ENCODE measurements around the gene GHR.

The GHR gene

GRCh38 chr5:42545038-42545437 is 121.8 kb downstream of the GHR start:
- Histone ChIP-seq H3K27ac (ENCODE audit: low read length) (no peak overlapping the region), H3K9me3 (ENCODE audit: control insufficient read depth in 1 of 2, low read length in 2 of 2) (no peaks in the 10 kb centered on the region), H3K27me3 (ENCODE audit: low read depth, low read length) (no peaks in the 10 kb centered on the region), H3K4me1 (ENCODE audit: control insufficient read depth in 1 of 2, insufficient read depth in 2 of 2, low read length in 2 of 2) (no peaks in the 10 kb centered on the region), H3K36me3 (ENCODE audit: control insufficient read depth in 1 of 2, insufficient read depth in 2 of 2, low read length in 2 of 2) (no peaks in the 10 kb centered on the region), H3K4me3 (ENCODE audit: low read depth in 1 of 2, low read length in 2 of 2) (no peak overlapping the region)

DNA sequence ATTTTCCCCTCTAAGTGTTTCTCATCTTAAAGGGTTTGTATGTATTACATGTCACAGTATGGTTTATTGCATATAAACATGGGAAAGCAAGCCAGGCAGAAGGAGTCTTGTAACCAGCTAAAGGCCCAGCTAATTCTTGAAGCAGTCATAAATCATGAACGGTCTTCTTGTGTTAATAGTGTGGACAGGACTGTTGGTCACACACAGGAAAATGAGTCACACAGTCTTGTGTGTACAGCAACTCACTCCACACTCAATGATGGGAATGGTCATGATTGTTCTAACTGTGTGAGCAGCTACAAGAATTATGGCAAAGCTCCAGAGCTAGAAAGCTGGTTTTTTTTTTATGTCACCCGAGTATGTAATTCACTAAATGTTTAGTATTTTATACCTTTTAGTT is 123.9 kb downstream of the GHR start:
- no peaks in the 10 kb centered on the region for H3K36me3 ChIP-seq (ENCODE audit: control insufficient read depth in 1 of 2, insufficient read depth in 2 of 2, low read length in 2 of 2)
- H3K27ac ChIP-seq (ENCODE audit: low read length) = no peak overlapping the region
- no peaks in the 10 kb centered on the region for H3K4me1 ChIP-seq (ENCODE audit: control insufficient read depth in 1 of 2, insufficient read depth in 2 of 2, low read length in 2 of 2)
- no peaks in the 10 kb centered on the region for H3K9me3 ChIP-seq (ENCODE audit: control insufficient read depth in 1 of 2, low read length in 2 of 2)
- no peaks in the 10 kb centered on the region for H3K27me3 ChIP-seq (ENCODE audit: low read depth, low read length)
- H3K4me3 ChIP-seq (ENCODE audit: low read depth in 1 of 2, low read length in 2 of 2) = no peak overlapping the region

DNA sequence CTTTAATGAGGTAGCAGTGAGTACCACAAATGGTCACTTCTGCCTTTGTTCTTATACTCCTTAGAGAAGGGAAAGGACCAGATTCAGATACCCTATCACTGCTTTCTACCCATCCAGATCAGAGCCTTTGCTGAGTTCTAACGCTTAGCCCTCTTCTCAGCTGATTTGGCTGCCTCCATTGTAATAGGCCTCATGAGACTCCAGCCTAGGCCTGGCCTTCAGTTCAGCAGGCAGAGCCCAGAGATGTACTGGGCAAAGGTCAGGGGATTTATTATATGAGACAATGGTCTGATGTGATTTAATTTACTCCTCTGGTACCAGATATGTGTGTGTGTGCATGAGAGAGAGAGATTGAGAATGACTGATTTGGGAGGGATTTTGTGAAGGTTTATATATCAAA is 124.7 kb downstream of the GHR start:
- H3K4me1 ChIP-seq (ENCODE audit: control insufficient read depth in 1 of 2, insufficient read depth in 2 of 2, low read length in 2 of 2) = no peaks in the 10 kb centered on the region
- no peaks in the 10 kb centered on the region for H3K36me3 ChIP-seq (ENCODE audit: control insufficient read depth in 1 of 2, insufficient read depth in 2 of 2, low read length in 2 of 2)
- H3K27ac ChIP-seq (ENCODE audit: low read length) = no peak overlapping the region
- H3K4me3 ChIP-seq (ENCODE audit: low read depth in 1 of 2, low read length in 2 of 2) = no peak overlapping the region
- H3K27me3 ChIP-seq (ENCODE audit: low read depth, low read length) = no peaks in the 10 kb centered on the region
- H3K9me3 ChIP-seq (ENCODE audit: control insufficient read depth in 1 of 2, low read length in 2 of 2) = no peaks in the 10 kb centered on the region

DNA sequence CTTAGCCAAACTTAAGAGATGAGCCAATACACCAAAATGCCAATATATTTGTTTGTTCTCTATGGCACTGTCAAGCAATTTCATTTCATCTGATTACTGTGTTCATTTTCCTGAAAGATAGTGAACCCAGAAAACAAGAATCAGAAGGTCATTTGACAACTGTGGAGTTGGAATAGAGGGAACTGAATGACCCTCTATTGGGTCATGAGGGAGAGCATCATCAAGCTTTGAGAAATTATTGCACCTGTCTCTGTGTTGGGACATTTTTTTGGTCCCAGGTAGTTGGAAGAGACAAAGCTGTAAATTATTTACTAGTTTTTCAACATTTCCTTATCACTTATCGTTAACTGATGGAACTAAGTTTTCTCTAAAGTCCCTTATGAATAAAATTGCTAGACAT is 129.4 kb downstream of the GHR start:
- H3K4me3 ChIP-seq (ENCODE audit: low read depth in 1 of 2, low read length in 2 of 2) = no peak overlapping the region
- H3K36me3 ChIP-seq (ENCODE audit: control insufficient read depth in 1 of 2, insufficient read depth in 2 of 2, low read length in 2 of 2) = no peaks in the 10 kb centered on the region
- H3K4me1 ChIP-seq (ENCODE audit: control insufficient read depth in 1 of 2, insufficient read depth in 2 of 2, low read length in 2 of 2) = no peaks in the 10 kb centered on the region
- H3K9me3 ChIP-seq (ENCODE audit: control insufficient read depth in 1 of 2, low read length in 2 of 2) = no peaks in the 10 kb centered on the region
- no peaks in the 10 kb centered on the region for H3K27me3 ChIP-seq (ENCODE audit: low read depth, low read length)
- H3K27ac ChIP-seq (ENCODE audit: low read length) = no peak overlapping the region

GRCh38 chr5:42553461-42553860 is 130.2 kb downstream of the GHR start:
- H3K27ac ChIP-seq (ENCODE audit: low read length) = no peak overlapping the region

DNA sequence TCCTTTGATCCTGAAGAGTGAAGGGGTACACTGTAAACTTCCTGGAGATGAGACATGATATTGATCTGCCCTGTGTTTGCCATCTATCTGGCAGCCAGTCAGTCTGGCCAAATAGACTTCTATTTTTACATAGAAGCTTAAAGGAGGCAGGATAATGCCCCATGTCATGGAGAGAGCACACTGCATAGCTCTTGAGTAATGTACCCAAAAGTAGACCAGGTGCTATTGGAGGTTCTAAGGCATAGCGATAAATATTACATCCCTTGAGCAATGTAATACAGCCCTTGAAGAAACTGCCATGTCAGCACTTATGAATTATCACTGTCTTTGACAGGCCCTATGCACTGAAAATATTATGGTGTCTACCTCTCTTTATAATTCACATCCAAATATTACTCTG is 131.8 kb downstream of the GHR start:
- H3K36me3 ChIP-seq (ENCODE audit: control insufficient read depth in 1 of 2, insufficient read depth in 2 of 2, low read length in 2 of 2) = no peaks in the 10 kb centered on the region
- no peak overlapping the region for H3K4me3 ChIP-seq (ENCODE audit: low read depth in 1 of 2, low read length in 2 of 2)
- no peaks in the 10 kb centered on the region for H3K9me3 ChIP-seq (ENCODE audit: control insufficient read depth in 1 of 2, low read length in 2 of 2)
- no peaks in the 10 kb centered on the region for H3K27me3 ChIP-seq (ENCODE audit: low read depth, low read length)
- no peak overlapping the region for H3K27ac ChIP-seq (ENCODE audit: low read length)
- no peaks in the 10 kb centered on the region for H3K4me1 ChIP-seq (ENCODE audit: control insufficient read depth in 1 of 2, insufficient read depth in 2 of 2, low read length in 2 of 2)

More at GRCh38 chr5:42553461-42553860, 130.2 kb downstream of the GHR start:
- Histone ChIP-seq H3K4me1 (ENCODE audit: control insufficient read depth in 1 of 2, insufficient read depth in 2 of 2, low read length in 2 of 2) (no peaks in the 10 kb centered on the region), H3K4me3 (ENCODE audit: low read depth in 1 of 2, low read length in 2 of 2) (no peak overlapping the region), H3K36me3 (ENCODE audit: control insufficient read depth in 1 of 2, insufficient read depth in 2 of 2, low read length in 2 of 2) (no peaks in the 10 kb centered on the region), H3K27me3 (ENCODE audit: low read depth, low read length) (no peaks in the 10 kb centered on the region), H3K9me3 (ENCODE audit: control insufficient read depth in 1 of 2, low read length in 2 of 2) (no peaks in the 10 kb centered on the region)

DNA sequence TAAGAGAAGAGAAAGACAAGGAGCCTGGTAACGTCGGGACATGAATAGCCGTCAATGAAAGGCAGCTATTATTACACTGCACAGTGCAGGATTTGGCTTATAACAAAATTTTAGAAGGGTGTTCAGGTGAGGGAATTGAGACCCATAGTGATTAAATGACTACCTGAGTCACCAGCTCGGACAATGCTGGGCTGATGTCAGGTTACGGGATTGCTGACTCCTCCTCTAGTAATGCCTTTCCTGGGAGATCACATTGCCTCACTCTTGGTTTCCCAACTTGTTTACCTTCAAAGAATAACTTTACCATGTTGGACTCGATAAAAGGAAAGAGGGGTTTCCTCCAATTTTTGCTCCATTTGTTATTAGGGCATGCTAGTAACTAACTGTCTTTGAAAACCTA is 132.6 kb downstream of the GHR start:
- Histone ChIP-seq H3K36me3 (ENCODE audit: control insufficient read depth in 1 of 2, insufficient read depth in 2 of 2, low read length in 2 of 2) (no peaks in the 10 kb centered on the region), H3K4me1 (ENCODE audit: control insufficient read depth in 1 of 2, insufficient read depth in 2 of 2, low read length in 2 of 2) (no peaks in the 10 kb centered on the region), H3K27ac (ENCODE audit: low read length) (no peak overlapping the region), H3K4me3 (ENCODE audit: low read depth in 1 of 2, low read length in 2 of 2) (no peak overlapping the region), H3K9me3 (ENCODE audit: control insufficient read depth in 1 of 2, low read length in 2 of 2) (no peaks in the 10 kb centered on the region), H3K27me3 (ENCODE audit: low read depth, low read length) (no peaks in the 10 kb centered on the region)

GRCh38 chr5:42557689-42558088 is 134.4 kb downstream of the GHR start:
- no peak overlapping the region for H3K27ac ChIP-seq (ENCODE audit: low read length)
- no peaks in the 10 kb centered on the region for H3K9me3 ChIP-seq (ENCODE audit: control insufficient read depth in 1 of 2, low read length in 2 of 2)
- no peaks in the 10 kb centered on the region for H3K4me1 ChIP-seq (ENCODE audit: control insufficient read depth in 1 of 2, insufficient read depth in 2 of 2, low read length in 2 of 2)
- no peak overlapping the region for H3K4me3 ChIP-seq (ENCODE audit: low read depth in 1 of 2, low read length in 2 of 2)
- no peaks in the 10 kb centered on the region for H3K27me3 ChIP-seq (ENCODE audit: low read depth, low read length)
- no peaks in the 10 kb centered on the region for H3K36me3 ChIP-seq (ENCODE audit: control insufficient read depth in 1 of 2, insufficient read depth in 2 of 2, low read length in 2 of 2)

GRCh38 chr5:42561656-42562055 is 138.4 kb downstream of the GHR start:
- Histone ChIP-seq H3K4me1 (ENCODE audit: control insufficient read depth in 1 of 2, insufficient read depth in 2 of 2, low read length in 2 of 2) (peaks cover 0 to 3% of the 10 kb centered on the region in 2 donors), H3K27ac (ENCODE audit: low read length) (no peak overlapping the region), H3K9me3 (ENCODE audit: control insufficient read depth in 1 of 2, low read length in 2 of 2) (no peaks in the 10 kb centered on the region)

GRCh38 chr5:42564689-42565356 is 141.6 kb downstream of the GHR start:
- Histone ChIP-seq H3K9me3 (ENCODE audit: control insufficient read depth in 1 of 2, low read length in 2 of 2) (no peaks in the 10 kb centered on the region), H3K27me3 (ENCODE audit: low read depth, low read length) (no peaks in the 10 kb centered on the region), H3K4me1 (ENCODE audit: control insufficient read depth in 1 of 2, insufficient read depth in 2 of 2, low read length in 2 of 2) (peaks cover 0 to 18% of the 10 kb centered on the region in 2 donors), H3K27ac (ENCODE audit: low read length) (no peak overlapping the region), H3K4me3 (ENCODE audit: low read depth in 1 of 2, low read length in 2 of 2) (no peak overlapping the region), H3K36me3 (ENCODE audit: control insufficient read depth in 1 of 2, insufficient read depth in 2 of 2, low read length in 2 of 2) (no peaks in the 10 kb centered on the region)

More at GRCh38 chr5:42561656-42562055, 138.4 kb downstream of the GHR start:
- no peak overlapping the region for H3K4me3 ChIP-seq (ENCODE audit: low read depth in 1 of 2, low read length in 2 of 2)
- H3K36me3 ChIP-seq (ENCODE audit: control insufficient read depth in 1 of 2, insufficient read depth in 2 of 2, low read length in 2 of 2) = no peaks in the 10 kb centered on the region
- H3K27me3 ChIP-seq (ENCODE audit: low read depth, low read length) = no peaks in the 10 kb centered on the region

DNA sequence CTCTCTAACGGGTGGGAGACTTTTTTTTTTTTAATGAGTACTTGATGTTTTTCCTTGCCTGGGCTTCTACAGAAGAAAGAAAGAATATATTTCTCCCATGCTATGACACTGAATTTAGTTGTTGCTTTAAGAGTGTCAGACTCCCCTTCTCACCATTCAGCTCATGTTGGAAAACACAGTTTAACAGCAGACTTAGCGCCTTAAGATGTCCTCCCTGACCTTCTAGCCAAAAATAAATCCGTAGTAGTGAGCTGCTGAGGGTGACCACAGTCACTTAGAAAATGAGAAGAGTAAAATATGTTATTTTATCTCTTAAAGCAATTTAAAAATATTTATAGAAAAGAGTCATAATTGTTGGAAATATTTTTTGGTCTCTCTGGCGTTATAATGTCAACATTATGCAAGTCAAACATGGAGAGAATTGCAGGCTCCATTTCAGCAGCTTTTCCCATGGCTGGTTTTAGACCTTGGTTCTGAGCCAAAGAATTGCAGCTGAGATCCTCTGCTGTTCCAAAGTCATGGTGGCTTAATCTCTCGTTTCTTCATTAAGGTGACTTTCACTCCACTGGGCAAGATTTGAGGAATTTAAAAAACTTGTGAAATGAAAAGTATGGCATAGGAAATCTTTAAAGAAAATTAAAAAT is 143.5 kb downstream of the GHR start:
- Histone ChIP-seq H3K9me3 (ENCODE audit: control insufficient read depth in 1 of 2, low read length in 2 of 2) (no peaks in the 10 kb centered on the region), H3K27ac (ENCODE audit: low read length) (peak overlapping the region; percentile 19), H3K4me3 (ENCODE audit: low read depth in 1 of 2, low read length in 2 of 2) (no peak overlapping the region), H3K36me3 (ENCODE audit: control insufficient read depth in 1 of 2, insufficient read depth in 2 of 2, low read length in 2 of 2) (no peaks in the 10 kb centered on the region), H3K4me1 (ENCODE audit: control insufficient read depth in 1 of 2, insufficient read depth in 2 of 2, low read length in 2 of 2) (peaks cover 0 to 27% of the 10 kb centered on the region in 2 donors), H3K27me3 (ENCODE audit: low read depth, low read length) (no peaks in the 10 kb centered on the region)

GRCh38 chr5:42569325-42569724 is 146.1 kb downstream of the GHR start:
- no peak overlapping the region for H3K27ac ChIP-seq (ENCODE audit: low read length)

More at GRCh38 chr5:42569325-42569724, 146.1 kb downstream of the GHR start:
- Histone ChIP-seq H3K4me3 (ENCODE audit: low read depth in 1 of 2, low read length in 2 of 2) (no peak overlapping the region), H3K9me3 (ENCODE audit: control insufficient read depth in 1 of 2, low read length in 2 of 2) (no peaks in the 10 kb centered on the region), H3K27me3 (ENCODE audit: low read depth, low read length) (no peaks in the 10 kb centered on the region), H3K4me1 (ENCODE audit: control insufficient read depth in 1 of 2, insufficient read depth in 2 of 2, low read length in 2 of 2) (peaks cover 0 to 27% of the 10 kb centered on the region in 2 donors), H3K36me3 (ENCODE audit: control insufficient read depth in 1 of 2, insufficient read depth in 2 of 2, low read length in 2 of 2) (no peaks in the 10 kb centered on the region)

Data from muscle layer of duodenum (tissue), 2 donors.